ENCODE results near the gene XCL2.

DNA sequence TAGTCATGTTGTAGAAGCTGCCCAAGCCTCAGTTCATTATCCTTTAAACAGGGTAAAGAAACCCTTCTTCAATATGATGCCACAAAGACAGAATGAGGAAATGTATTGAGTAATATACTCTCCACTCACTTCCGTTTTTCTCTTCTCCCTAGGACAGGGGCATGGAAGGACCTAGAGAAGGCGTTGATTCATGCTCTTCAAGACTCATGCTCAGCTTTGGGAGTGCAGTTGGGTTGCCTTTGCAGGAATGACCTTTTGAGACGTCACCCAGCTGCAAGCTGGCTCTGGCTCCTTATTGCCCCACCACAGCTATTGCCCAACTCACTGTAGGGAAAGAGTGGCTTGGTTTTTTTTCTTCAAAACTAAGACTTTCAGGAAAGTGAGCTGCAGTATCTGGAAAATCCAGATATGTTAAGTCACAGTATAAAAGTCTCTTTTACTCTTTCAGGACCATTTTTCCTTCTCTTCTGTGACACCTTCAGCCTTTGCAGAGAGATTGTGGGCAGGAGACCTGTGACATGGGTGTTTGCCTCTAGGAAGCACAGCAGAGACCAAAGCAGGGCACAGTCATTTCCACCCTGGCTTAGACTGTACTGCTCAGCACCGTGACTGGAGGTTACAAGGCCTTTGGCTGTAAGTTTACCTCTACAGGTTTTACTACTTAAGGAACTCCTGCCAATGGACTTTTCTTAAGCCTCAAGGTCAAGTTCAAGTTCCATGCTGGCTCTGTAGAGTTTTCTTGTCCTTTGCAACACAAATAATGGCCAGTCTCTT, 39.5 kb downstream of the XCL2 start:
- TF ChIP-seq EZH2 (IDR thresholded peaks at IDR 0.05; ENCODE audit: low read depth, low read length, severe bottlenecking) (no peak), EP300 (IDR thresholded peaks at IDR 0.05; ENCODE audit: borderline replicate concordance in 1 of 2, low read depth in 2 of 2, low read length in 2 of 2) (no peak), CTCF (IDR thresholded peaks at IDR 0.05; ENCODE audit: control extremely low read depth in 1 of 3, insufficient read depth in 1 of 3, low read depth in 1 of 3, low read length in 3 of 3) (no peak), KDM1A (IDR thresholded peaks at IDR 0.05; ENCODE audit: borderline replicate concordance, low read length) (no peak), ATF3 (IDR thresholded peaks at IDR 0.05; ENCODE audit: insufficient read depth, low read depth, low read length) (no peak), POLR2AphosphoS5 (IDR thresholded peaks at IDR 0.05; ENCODE audit: low read depth, low read length) (no peak), TCF12 (IDR thresholded peaks at IDR 0.05; ENCODE audit: low read depth, low read length) (no peak), POLR2A (IDR thresholded peaks at IDR 0.05; ENCODE audit: control extremely low read depth in 1 of 2, low read depth in 2 of 2, low read length in 2 of 2) (no peak), ZNF274 (IDR thresholded peaks at IDR 0.05; ENCODE audit: borderline replicate concordance, extremely low read depth, low read length) (no peak), ASH2L (IDR thresholded peaks at IDR 0.05; ENCODE audit: low read length) (no peak)
